Neural crest cell (in vitro differentiated cells): ENCODE data around the gene HOXB4. TPM values are rescaled to one million over a fixed set of nuclear protein-coding genes. Genes with fewer than 3 reads are reported as not detected.
"Not testable (repeated sequence)": the region's sequence is repeated elsewhere in the genome, so short reads cannot be mapped to it uniquely, and the experiment has no call there.

Source experiments
- DNase-seq: peaks from one replicate; pipeline ENCODE4 v3.0.0; 2021; ENCODE audit warnings: low read depth, mixed read lengths, low spot score
- H3K27ac Mint-ChIP-seq: one replicate; pipeline ENCODE4 v1.8.0; 2021; ENCODE audit warnings: mild to moderate bottlenecking, mixed read lengths; ENCODE audit not compliant: unreplicated experiment
- H3K27me3 Mint-ChIP-seq: 2 replicates; pipeline ENCODE4 v1.8.0; 2021; ENCODE audit warnings: low read depth, mild to moderate bottlenecking, mixed read lengths
- H3K36me3 Mint-ChIP-seq: 2 replicates; pipeline ENCODE4 v1.8.0; 2021; ENCODE audit warnings: low read depth, mild to moderate bottlenecking, mixed read lengths
- H3K4me1 Mint-ChIP-seq: 2 replicates; pipeline ENCODE4 v1.8.0; 2021; ENCODE audit warnings: mixed read lengths
- H3K4me3 Mint-ChIP-seq: one replicate; pipeline ENCODE4 v1.8.0; 2021; ENCODE audit warnings: mild to moderate bottlenecking, mixed read lengths
- H3K9me3 Mint-ChIP-seq: 2 replicates; pipeline ENCODE4 v1.8.0; 2021; ENCODE audit warnings: mixed read lengths
- total RNA-seq: library from RNA; stranded (reverse); gene quantifications from 2 replicates; pipeline ENCODE4 v1.2.1, GENCODE V29; 2021
- TF ChIP-seq, protein P1 (sequence below): fragments of 200-600 bp; sonication (generic); conservative IDR thresholded peaks from 2 replicates; pipeline ENCODE4 v1.5.0; 2021; ENCODE audit warnings: antibody characterized with exemption, mild to moderate bottlenecking

The HOXB4 gene
- total RNA-seq, 1 donor from 2014 or later, result 5.0 TPM

GRCh38 chr17:48539177-48539576, 39.0 kb downstream of the HOXB4 start:
- peaks cover 61% of the 10 kb centered on the region for H3K27me3 Mint-ChIP-seq
- H3K27ac Mint-ChIP-seq, result no peak overlapping the region
- peak overlapping the region; percentile 87 for H3K4me3 Mint-ChIP-seq
- no peak for DNase-seq
- no peaks in the 10 kb centered on the region for H3K9me3 Mint-ChIP-seq
- H3K36me3 Mint-ChIP-seq, result peaks cover 19% of the 10 kb centered on the region
- H3K4me1 Mint-ChIP-seq, result peaks cover 29% of the 10 kb centered on the region
- TF ChIP-seq, protein P1, sequence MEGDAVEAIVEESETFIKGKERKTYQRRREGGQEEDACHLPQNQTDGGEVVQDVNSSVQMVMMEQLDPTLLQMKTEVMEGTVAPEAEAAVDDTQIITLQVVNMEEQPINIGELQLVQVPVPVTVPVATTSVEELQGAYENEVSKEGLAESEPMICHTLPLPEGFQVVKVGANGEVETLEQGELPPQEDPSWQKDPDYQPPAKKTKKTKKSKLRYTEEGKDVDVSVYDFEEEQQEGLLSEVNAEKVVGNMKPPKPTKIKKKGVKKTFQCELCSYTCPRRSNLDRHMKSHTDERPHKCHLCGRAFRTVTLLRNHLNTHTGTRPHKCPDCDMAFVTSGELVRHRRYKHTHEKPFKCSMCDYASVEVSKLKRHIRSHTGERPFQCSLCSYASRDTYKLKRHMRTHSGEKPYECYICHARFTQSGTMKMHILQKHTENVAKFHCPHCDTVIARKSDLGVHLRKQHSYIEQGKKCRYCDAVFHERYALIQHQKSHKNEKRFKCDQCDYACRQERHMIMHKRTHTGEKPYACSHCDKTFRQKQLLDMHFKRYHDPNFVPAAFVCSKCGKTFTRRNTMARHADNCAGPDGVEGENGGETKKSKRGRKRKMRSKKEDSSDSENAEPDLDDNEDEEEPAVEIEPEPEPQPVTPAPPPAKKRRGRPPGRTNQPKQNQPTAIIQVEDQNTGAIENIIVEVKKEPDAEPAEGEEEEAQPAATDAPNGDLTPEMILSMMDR, result no peak

GRCh38 chr17:48537316-48537715, 40.8 kb downstream of the HOXB4 start:
- H3K4me3 Mint-ChIP-seq, result peak overlapping the region; percentile 42

GRCh38 chr17:48535793-48536559, 42.2 kb downstream of the HOXB4 start:
- H3K27me3 Mint-ChIP-seq, result peaks cover 64% of the 10 kb centered on the region

More at GRCh38 chr17:48537316-48537715, 40.8 kb downstream of the HOXB4 start:
- no peak for DNase-seq
- H3K27me3 Mint-ChIP-seq, result peaks cover 61% of the 10 kb centered on the region
- H3K36me3 Mint-ChIP-seq, result peaks cover 12% of the 10 kb centered on the region
- no peak overlapping the region for H3K27ac Mint-ChIP-seq
- H3K9me3 Mint-ChIP-seq, result no peaks in the 10 kb centered on the region
- TF ChIP-seq, protein P1, result no peak
- peaks cover 37% of the 10 kb centered on the region for H3K4me1 Mint-ChIP-seq

GRCh38 chr17:48532261-48532660, 45.9 kb downstream of the HOXB4 start:
- no peak for DNase-seq
- H3K4me3 Mint-ChIP-seq, result no peak overlapping the region
- H3K27me3 Mint-ChIP-seq, result peaks cover 73% of the 10 kb centered on the region
- H3K9me3 Mint-ChIP-seq, result no peaks in the 10 kb centered on the region
- TF ChIP-seq, protein P1, result no peak
- peaks cover 40% of the 10 kb centered on the region for H3K4me1 Mint-ChIP-seq
- H3K27ac Mint-ChIP-seq, result no peak overlapping the region
- peaks cover 1% of the 10 kb centered on the region for H3K36me3 Mint-ChIP-seq

More at GRCh38 chr17:48535793-48536559, 42.2 kb downstream of the HOXB4 start:
- H3K36me3 Mint-ChIP-seq, H3K27ac Mint-ChIP-seq, H3K9me3 Mint-ChIP-seq, H3K4me3 Mint-ChIP-seq, DNase-seq: not testable (repeated sequence)
- H3K4me1 Mint-ChIP-seq, result peaks cover 34% of the 10 kb centered on the region

GRCh38 chr17:48530887-48531272, 47.3 kb downstream of the HOXB4 start, which contains the start of gene HOXB1:
HOXB1 (minus strand) TSS chr17:48531011; CDS start chr17:48530904, 107 bp downstream.
- H3K4me1 Mint-ChIP-seq, result peaks cover 46% of the 10 kb centered on the region
- H3K27ac Mint-ChIP-seq, result no peak within 1 kb of the TSS
- H3K4me3 Mint-ChIP-seq, result peak within 1 kb of the TSS; percentile 50
- no peaks in the 10 kb centered on the region for H3K36me3 Mint-ChIP-seq
- peaks cover 82% of the 10 kb centered on the region for H3K27me3 Mint-ChIP-seq
- DNase-seq, result no peak
- TF ChIP-seq, protein P1, result no peak
- H3K9me3 Mint-ChIP-seq, result no peaks in the 10 kb centered on the region

- Mint-ChIP-seq H3K4me3 (peak overlapping the region; percentile 50), H3K27ac (no peak overlapping the region), H3K36me3 (no peaks in the 10 kb centered on the region), H3K4me1 (peaks cover 48% of the 10 kb centered on the region), H3K9me3 (no peaks in the 10 kb centered on the region), H3K27me3 (peaks cover 87% of the 10 kb centered on the region)
- TF ChIP-seq, protein P1, result no peak
- no peak for DNase-seq
These were observed 47.8 kb downstream of the HOXB4 start for GRCh38 chr17:48530208-48530886.
